NCI-H2196 (cell line): ENCODE data around the gene KLHL11.
A peak's percentile ranks its signal among the peaks of the same experiment; 100 is the strongest.

ENCODE experiments used
- DNase-seq: peaks from one replicate; lab custom pipeline; 2025; ENCODE audit not compliant: unreplicated experiment; lab: John Stamatoyannopoulos, UW

Gene KLHL11

GRCh38 chr17:41812381-41813151 is 52.7 kb downstream of the KLHL11 start, which contains the start of gene FKBP10:
Gene FKBP10, plus strand, starts transcription at chr17:41813004. Its CDS starts 31 bp downstream, at chr17:41813035.
- DNase-seq = peak; percentile 48

GRCh38 chr17:41811549-41812380 is 53.5 kb downstream of the KLHL11 start, which contains the start of gene P3H4:
Gene P3H4, minus strand, starts transcription at chr17:41811949. Its CDS starts 34 bp downstream, at chr17:41811915.
- DNase-seq = peak; percentile 54

- DNase-seq = no peak
Measured at GRCh38 chr17:41810659-41811548, 54.3 kb downstream of the KLHL11 start.

- DNase-seq = no peak
Measured at GRCh38 chr17:41806685-41807445, 58.4 kb downstream of the KLHL11 start.
